GM23338 (cell line): Measurements from ENCODE around the gene DNAJB6. TPM values are rescaled to one million over a fixed set of nuclear protein-coding genes. Genes with fewer than 3 reads are reported as not detected.

Experiments used
- ATAC-seq: fragments of 200-7000 bp; cut with Tn5 transposase; 3 replicates; pipeline ENCODE4 v1.9.1; 2020
- DNase-seq: peaks from one replicate; pipeline ENCODE4 v3.0.0-alpha.2; 2015; ENCODE audit warnings: low spot score
- H2AFZ ChIP-seq: fragments of 200-600 bp; sonication (generic); 2 replicates; pipeline ENCODE4 v1.8.0; 2016; ENCODE audit warnings: antibody characterized with exemption, mild to moderate bottlenecking, moderate library complexity
- H3F3A ChIP-seq: fragments of 200-600 bp; sonication (generic); replicated peaks from 2 replicates; pipeline ENCODE4 v1.8.0; 2017; ENCODE audit warnings: antibody characterized with exemption, mixed run types, low read depth
- H3K27ac ChIP-seq: fragments of 200-600 bp; sonication (generic); 2 replicates; pipeline ENCODE4 v1.6.1; 2016; ENCODE audit warnings: low read depth
- H3K27me3 ChIP-seq: fragments of 200-600 bp; sonication (generic); 2 replicates; pipeline ENCODE4 v1.8.0; 2016; ENCODE audit warnings: mild to moderate bottlenecking, mixed run types, moderate library complexity; ENCODE audit not compliant: insufficient read depth
- H3K36me3 ChIP-seq: fragments of 200-600 bp; sonication (generic); 2 replicates; pipeline ENCODE4 v1.8.0; 2016; ENCODE audit warnings: mild to moderate bottlenecking; ENCODE audit not compliant: insufficient read depth
- H3K4me1 ChIP-seq: fragments of 200-600 bp; sonication (generic); 2 replicates; pipeline ENCODE4 v1.8.0; 2016; ENCODE audit warnings: mild to moderate bottlenecking, moderate library complexity; ENCODE audit not compliant: insufficient read depth
- H3K4me2 ChIP-seq: fragments of 200-600 bp; sonication (generic); 2 replicates; pipeline ENCODE4 v1.7.1; 2017; ENCODE audit warnings: mixed run types
- H3K4me3 ChIP-seq: fragments of 200-600 bp; sonication (generic); 2 replicates; pipeline ENCODE4 v1.6.1; 2016; ENCODE audit warnings: mixed run types
- H3K79me2 ChIP-seq: fragments of 200-600 bp; sonication (generic); replicated peaks from 2 replicates; pipeline ENCODE4 v1.8.0; 2017; ENCODE audit warnings: mild to moderate bottlenecking; ENCODE audit not compliant: insufficient read depth
- H3K9me2 ChIP-seq: fragments of 200-600 bp; sonication (generic); 2 replicates; pipeline ENCODE4 v1.8.0; 2017; ENCODE audit not compliant: insufficient read depth
- H4K20me1 ChIP-seq: fragments of 200-600 bp; sonication (generic); replicated peaks from 2 replicates; pipeline ENCODE4 v1.8.0; 2017; ENCODE audit warnings: mild to moderate bottlenecking; ENCODE audit not compliant: insufficient read depth
- H3K27ac Mint-ChIP-seq: 2 replicates; pipeline ENCODE4 v1.8.0; 2020; ENCODE audit warnings: inconsistent platforms, mild to moderate bottlenecking, moderate library complexity, mixed read lengths
- H3K27me3 Mint-ChIP-seq: 3 replicates; pipeline ENCODE4 v1.8.0; 2022; ENCODE audit warnings: low read depth, mild to moderate bottlenecking, moderate library complexity, mixed read lengths, inconsistent platforms; ENCODE audit not compliant: insufficient read depth, poor library complexity
- H3K36me3 Mint-ChIP-seq: 3 replicates; pipeline ENCODE4 v1.8.0; 2021; ENCODE audit warnings: low read depth, mild to moderate bottlenecking, inconsistent platforms, moderate library complexity, mixed read lengths
- H3K4me1 Mint-ChIP-seq: 3 replicates; pipeline ENCODE4 v1.8.0; 2020; ENCODE audit warnings: mild to moderate bottlenecking, inconsistent platforms, mixed read lengths
- H3K4me3 Mint-ChIP-seq: 3 replicates; pipeline ENCODE4 v1.8.0; 2021; ENCODE audit warnings: moderate library complexity, mild to moderate bottlenecking, inconsistent platforms, mixed read lengths
- H3K9me3 Mint-ChIP-seq: 3 replicates; pipeline ENCODE4 v1.8.0; 2020; ENCODE audit warnings: moderate library complexity, mild to moderate bottlenecking, inconsistent platforms, mixed read lengths
- CTCF ChIP-seq, 2 experiments: fragments of 200-600 bp in 1 of 2; sonication (generic) in 1 of 2; conservative IDR thresholded peaks; 2 replicates each; pipeline versions ENCODE4 v1.5.1 to v1.6.1; 2016 to 2017; ENCODE audit warnings: antibody characterized with exemption in 2 of 2, low read depth in 2 of 2, mild to moderate bottlenecking in 2 of 2, moderate library complexity in 1 of 2
- ZNF114 ChIP-seq: fragments of 250-450 bp; sonication (Bioruptor Pico); IDR thresholded peaks from 2 replicates; pipeline ENCODE4 v1.5.0; 2020; ENCODE audit warnings: mild to moderate bottlenecking, moderate library complexity
- ZNF462 ChIP-seq: fragments of 250-450 bp; sonication (Bioruptor Pico); IDR thresholded peaks from 2 replicates; pipeline ENCODE4 v1.5.0; 2020; ENCODE audit warnings: mild to moderate bottlenecking, moderate library complexity
- polyA plus RNA-seq: library from polyadenylated mRNA; unstranded; fragments of >200 nt; fragmentation: Nextera tagmentation; extraction: Ambion mirVana; gene quantifications from 2 replicates; pipeline ENCODE4 v1.2.1, GENCODE V29; 2016
- total RNA-seq: library from RNA; depleted of rRNA; stranded (reverse); fragments of >200 nt; shearing (Covaris generic); gene quantifications from 2 replicates; pipeline ENCODE4 v1.2.3, GENCODE V29; 2014

DNAJB6 gene
- total and polyA plus RNA-seq, 2 experiments from 2014 or later = 308 to 322 TPM

- no peak for TF ChIP-seq ZNF462 (CRISPR knock-in tag)
These were observed 60.4 kb downstream of the DNAJB6 start (continued) for GRCh38 chr7:157397036-157397720.

- Histone ChIP-seq H3K36me3 (peaks cover 4% of the 10 kb centered on the region; the same call in 1 of the 2 replicates), H2AFZ (no peak overlapping the region), H3K27ac (peak overlapping the region; percentile 91), H3K4me2 (no peak overlapping the region), H3K4me3 (no peak overlapping the region), H3K9me2 (no peaks in the 10 kb centered on the region), H3K79me2 (peaks cover 97% of the 10 kb centered on the region), H3K27me3 (no peaks in the 10 kb centered on the region), H4K20me1 (peaks cover 54% of the 10 kb centered on the region), H3K4me1 (peaks cover 5% of the 10 kb centered on the region; the same call in 1 of the 2 replicates), H3F3A (peaks cover 53% of the 10 kb centered on the region)
- no peak overlapping the region for H3K4me3 Mint-ChIP-seq
- peaks cover 14% of the 10 kb centered on the region for H3K4me1 Mint-ChIP-seq
- peaks cover 18% of the 10 kb centered on the region for H3K27me3 Mint-ChIP-seq
- peaks cover 60% of the 10 kb centered on the region for H3K36me3 Mint-ChIP-seq
- ATAC-seq = peak; percentile 69
- TF ChIP-seq CTCF (conservative IDR thresholded peaks at IDR 0.05; ENCODE audit: low read depth in 2 of 2) (peak; percentile 56 to 73), ZNF114 (CRISPR knock-in tag) (no peak)
- H3K27ac Mint-ChIP-seq = peak overlapping the region; percentile 79
- H3K9me3 Mint-ChIP-seq = no peaks in the 10 kb centered on the region; the same call in 2 of the 3 replicates
- peak; percentile 73 for DNase-seq
These were observed 61.2 kb downstream of the DNAJB6 start for GRCh38 chr7:157397731-157398691.
